ENCODE results near the gene FAM210A. TPM values are rescaled to one million over a fixed set of nuclear protein-coding genes. Genes with fewer than 3 reads are reported as not detected.
"Not testable (repeated sequence)": the region's sequence is repeated elsewhere in the genome, so short reads cannot be mapped to it uniquely, and the experiment has no call there.

The FAM210A gene
- total RNA-seq, 4 donors from 2014 or later, result 6.8 to 9.5 (median 8.4) TPM

GRCh38 chr18:13703899-13704298, 22.5 kb downstream of the FAM210A start:
- Histone ChIP-seq H3K4me3 (no peak overlapping the region), H3K27me3 (no peaks in the 10 kb centered on the region), H3K9me3 (peaks cover 6% of the 10 kb centered on the region), H3K4me1 (no peaks in the 10 kb centered on the region), H3K27ac (no peak overlapping the region), H3K36me3 (no peaks in the 10 kb centered on the region)
- WGBS, result 74% methylated on average over 1 of the region's 1 CpG
- DNase-seq (ENCODE audit: low spot score in 2 of 2), result no peak
- TF ChIP-seq EP300 (IDR thresholded peaks at IDR 0.05), result no peak
- no peak for TF ChIP-seq POLR2AphosphoS5 (IDR thresholded peaks at IDR 0.05)
- no peak for TF ChIP-seq POLR2A (IDR thresholded peaks at IDR 0.05)
- TF ChIP-seq CTCF (IDR thresholded peaks at IDR 0.05), result no peak

GRCh38 chr18:13700153-13700552, 26.2 kb downstream of the FAM210A start:
- TF ChIP-seq CTCF (IDR thresholded peaks at IDR 0.05), result no peak
- no peak for TF ChIP-seq POLR2AphosphoS5 (IDR thresholded peaks at IDR 0.05)
- no peak for TF ChIP-seq EP300 (IDR thresholded peaks at IDR 0.05)
- no peak for TF ChIP-seq POLR2A (IDR thresholded peaks at IDR 0.05)
- Histone ChIP-seq H3K27me3 (no peaks in the 10 kb centered on the region), H3K4me1 (no peaks in the 10 kb centered on the region), H3K4me3 (no peak overlapping the region), H3K36me3 (no peaks in the 10 kb centered on the region), H3K27ac (no peak overlapping the region), H3K9me3 (peaks cover 6% of the 10 kb centered on the region)
- 94% methylated on average over 1 of the region's 1 CpG for WGBS
- DNase-seq (ENCODE audit: low spot score in 2 of 2), result no peak

- TF ChIP-seq CTCF (IDR thresholded peaks at IDR 0.05) (no peak), POLR2A (IDR thresholded peaks at IDR 0.05) (no peak), EP300 (IDR thresholded peaks at IDR 0.05) (no peak), POLR2AphosphoS5 (IDR thresholded peaks at IDR 0.05) (no peak)
- Histone ChIP-seq H3K27ac (no peak overlapping the region), H3K36me3 (no peaks in the 10 kb centered on the region), H3K9me3 (no peaks in the 10 kb centered on the region), H3K4me1 (no peaks in the 10 kb centered on the region), H3K27me3 (no peaks in the 10 kb centered on the region), H3K4me3 (no peak overlapping the region)
- DNase-seq (ENCODE audit: low spot score in 2 of 2), result no peak
- WGBS, result 90% methylated on average over 3 of the region's 3 CpGs
Measured at GRCh38 chr18:13696961-13697360, 29.4 kb downstream of the FAM210A start.

GRCh38 chr18:13695337-13695736, 31.0 kb downstream of the FAM210A start:
- 94% methylated on average over 4 of the region's 5 CpGs for WGBS
- not testable (repeated sequence) for H3K27me3 ChIP-seq; DNase-seq (ENCODE audit: low spot score in 2 of 2); H3K4me1 ChIP-seq; H3K27ac ChIP-seq; H3K36me3 ChIP-seq; H3K4me3 ChIP-seq; H3K9me3 ChIP-seq

- 89% methylated on average over 8 of the region's 9 CpGs for WGBS
Measured at GRCh38 chr18:13690060-13690459, 36.3 kb downstream of the FAM210A start.

GRCh38 chr18:13688191-13689136, 37.9 kb downstream of the FAM210A start:
- 77% methylated on average over 21 of the region's 21 CpGs for WGBS
- no peaks in the 10 kb centered on the region for H3K4me1 ChIP-seq
- no peaks in the 10 kb centered on the region for H3K36me3 ChIP-seq
- H3K4me3 ChIP-seq, result no peak overlapping the region
- no peak overlapping the region for H3K27ac ChIP-seq
- no peak for TF ChIP-seq CTCF (IDR thresholded peaks at IDR 0.05)
- no peak for TF ChIP-seq EP300 (IDR thresholded peaks at IDR 0.05)
- no peak for TF ChIP-seq POLR2AphosphoS5 (IDR thresholded peaks at IDR 0.05)
- no peak for TF ChIP-seq POLR2A (IDR thresholded peaks at IDR 0.05)
- DNase-seq (ENCODE audit: low spot score in 2 of 2), result no peak
- H3K9me3 ChIP-seq, result no peaks in the 10 kb centered on the region
- H3K27me3 ChIP-seq, result no peaks in the 10 kb centered on the region

More at GRCh38 chr18:13690060-13690459, 36.3 kb downstream of the FAM210A start:
- H3K27ac ChIP-seq; H3K9me3 ChIP-seq; H3K4me3 ChIP-seq; H3K4me1 ChIP-seq; DNase-seq (ENCODE audit: low spot score in 2 of 2); H3K36me3 ChIP-seq; H3K27me3 ChIP-seq: not testable (repeated sequence)
